Tibial artery (tissue), 4 donors: Measurements from ENCODE around the gene STAC2.
"Not testable (repeated sequence)": the region's sequence is repeated elsewhere in the genome, so short reads cannot be mapped to it uniquely, and the experiment has no call there.

Source experiments
- DNase-seq, 2 donors: peaks; one replicate each; pipeline ENCODE4 v3.0.0-alpha.2; 2019
- H3K27ac ChIP-seq, 2 donors: fragments of 200-600 bp; sonication (generic) in 1 of 2; 1 replicate in 1 of 2; 2 replicates in 1 of 2; pipeline ENCODE4 v1.5.1; 2018 to 2019; ENCODE audit warnings: mild to moderate bottlenecking in 1 of 2
- H3K27me3 ChIP-seq, 2 donors: fragments of 200-600 bp; sonication (generic) in 1 of 2; one replicate each; pipeline versions ENCODE4 v1.5.1 to v1.6.0; 2016 to 2019
- H3K36me3 ChIP-seq, 3 donors: fragments of 200-600 bp; sonication (generic) in 2 of 3; one replicate each; pipeline ENCODE4 v1.5.1; 2016 to 2019; ENCODE audit warnings: mild to moderate bottlenecking in 2 of 3
- H3K4me1 ChIP-seq, 4 donors: fragments of 200-600 bp; sonication (generic) in 2 of 4; 1 replicate in 3 of 4; 2 replicates in 1 of 4; pipeline ENCODE4 v1.5.1; 2016 to 2019
- H3K4me3 ChIP-seq, 2 donors: fragments of 200-600 bp; sonication (generic) in 1 of 2; 1 replicate in 1 of 2; 2 replicates in 1 of 2; pipeline ENCODE4 v1.5.1; 2018 to 2019; ENCODE audit warnings: mild to moderate bottlenecking in 2 of 2
- H3K9me3 ChIP-seq, 3 donors: fragments of 200-600 bp; sonication (generic) in 1 of 3; one replicate each; pipeline ENCODE4 v1.5.1; 2016 to 2019
- CTCF ChIP-seq, 2 experiments: fragments of 200-600 bp in 1 of 2; fragments of 450-650 bp in 1 of 2; IDR thresholded peaks; one replicate each; pipeline ENCODE4 v1.5.1; 2017 to 2019; ENCODE audit warnings: antibody characterized with exemption in 2 of 2, mild to moderate bottlenecking in 1 of 2, moderate library complexity in 1 of 2
- intact Hi-C: fragments of 100-400 bp; cut with DNase I; formaldehyde crosslinking; loops from one replicate; pipeline ENCODE4 v1.15.0; 2023; ENCODE audit warnings: low total_unique reads

Gene STAC2

GRCh38 chr17:39169518-39169917 lies 56.2 kb downstream of the STAC2 start:
- H3K4me3 ChIP-seq, result no peak overlapping the region
- DNase-seq, result no peak
- H3K9me3 ChIP-seq, result no peaks in the 10 kb centered on the region
- peaks cover 0 to 26% (median 8%) of the 10 kb centered on the region in 4 donors for H3K4me1 ChIP-seq
- H3K27ac ChIP-seq, result no peak overlapping the region
- intact Hi-C loops, result loop anchor here (10.0 kb wide), 2 partner anchors 65 to 295 kb away; partner anchors contain the start of gene LASP1
- TF ChIP-seq CTCF (IDR thresholded peaks at IDR 0.05), result no peak
- H3K27me3 ChIP-seq, result no peaks in the 10 kb centered on the region
- no peaks in the 10 kb centered on the region for H3K36me3 ChIP-seq

GRCh38 chr17:39169101-39169500 lies 56.6 kb downstream of the STAC2 start:
- no peak for TF ChIP-seq CTCF (IDR thresholded peaks at IDR 0.05)
- no peaks in the 10 kb centered on the region for H3K27me3 ChIP-seq

GRCh38 chr17:39168503-39168902 lies 57.2 kb downstream of the STAC2 start:
- H3K4me3 ChIP-seq, result not testable (repeated sequence)

More at GRCh38 chr17:39169101-39169500, 56.6 kb downstream of the STAC2 start:
- no peaks in the 10 kb centered on the region for H3K9me3 ChIP-seq
- no peak overlapping the region for H3K4me3 ChIP-seq
- no peak overlapping the region for H3K27ac ChIP-seq
- H3K36me3 ChIP-seq, result no peaks in the 10 kb centered on the region
- intact Hi-C loops, result loop anchor here (10.0 kb wide), 2 partner anchors 66 to 294 kb away; partner anchors contain the start of gene LASP1
- DNase-seq, result no peak
- H3K4me1 ChIP-seq, result peaks cover 0 to 27% (median 9%) of the 10 kb centered on the region in 4 donors

GRCh38 chr17:39167476-39167875 lies 58.3 kb downstream of the STAC2 start:
- no peak overlapping the region for H3K4me3 ChIP-seq
- intact Hi-C loops, result loop anchor here (10.0 kb wide), 2 partner anchors 67 to 293 kb away; partner anchors contain the start of gene LASP1
- no peaks in the 10 kb centered on the region for H3K9me3 ChIP-seq
- H3K4me1 ChIP-seq, result peaks cover 0 to 26% (median 13%) of the 10 kb centered on the region in 4 donors
- H3K27me3 ChIP-seq, result no peaks in the 10 kb centered on the region
- no peak for TF ChIP-seq CTCF (IDR thresholded peaks at IDR 0.05)
- H3K27ac ChIP-seq, result no peak overlapping the region
- H3K36me3 ChIP-seq, result no peaks in the 10 kb centered on the region
- DNase-seq, result no peak

More at GRCh38 chr17:39168503-39168902, 57.2 kb downstream of the STAC2 start:
- peaks cover 0 to 26% (median 12%) of the 10 kb centered on the region in 4 donors for H3K4me1 ChIP-seq
- H3K27ac ChIP-seq, H3K27me3 ChIP-seq, DNase-seq, H3K36me3 ChIP-seq, H3K9me3 ChIP-seq: not testable (repeated sequence)
- intact Hi-C loops, result loop anchor here (10.0 kb wide), 2 partner anchors 66 to 294 kb away; partner anchors contain the start of gene LASP1

GRCh38 chr17:39166437-39167335 lies 59.1 kb downstream of the STAC2 start:
- Histone ChIP-seq H3K36me3 (no peaks in the 10 kb centered on the region), H3K27ac (no peak overlapping the region), H3K4me1 (peaks cover 0 to 26% (median 13%) of the 10 kb centered on the region in 4 donors), H3K4me3 (no peak overlapping the region), H3K27me3 (no peaks in the 10 kb centered on the region), H3K9me3 (no peaks in the 10 kb centered on the region)
- no peak for DNase-seq
- intact Hi-C loops, result loop anchor here (10.0 kb wide), 2 partner anchors 68 to 292 kb away; partner anchors contain the start of gene LASP1
- no peak for TF ChIP-seq CTCF (IDR thresholded peaks at IDR 0.05)
